DMS 273 (cell line): ENCODE measurements around the gene DPP6.

Source experiments
- DNase-seq: peaks from one replicate; lab custom pipeline; 2025; ENCODE audit not compliant: unreplicated experiment; lab: John Stamatoyannopoulos, UW

Gene DPP6

GRCh38 chr7:154581251-154581890, 529.2 kb downstream of the DPP6 start:
- no peak for DNase-seq

GRCh38 chr7:154583454-154583853, 531.3 kb downstream of the DPP6 start:
- DNase-seq: no peak

GRCh38 chr7:154584352-154585252, 532.4 kb downstream of the DPP6 start:
- no peak for DNase-seq

DNA sequence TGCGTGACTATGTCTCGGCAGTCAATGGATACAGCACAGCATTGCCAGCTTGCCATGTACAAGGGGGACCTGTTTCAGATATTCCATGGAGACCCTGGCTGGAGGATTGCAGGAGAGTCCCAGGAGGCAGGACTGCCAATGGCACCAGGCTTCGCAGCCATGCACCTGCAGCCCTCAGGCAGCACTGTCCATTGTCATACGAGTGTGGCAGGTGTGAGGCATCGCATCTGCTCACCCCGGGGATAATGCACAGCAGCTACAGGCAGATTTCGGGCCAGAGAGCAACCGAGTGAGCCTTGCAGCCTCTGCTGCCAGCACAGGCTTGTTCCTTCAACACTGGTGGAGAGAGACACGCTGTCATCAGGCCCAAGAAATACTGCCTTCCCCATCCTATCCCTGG, 535.6 kb downstream of the DPP6 start:
- DNase-seq: no peak

DNA sequence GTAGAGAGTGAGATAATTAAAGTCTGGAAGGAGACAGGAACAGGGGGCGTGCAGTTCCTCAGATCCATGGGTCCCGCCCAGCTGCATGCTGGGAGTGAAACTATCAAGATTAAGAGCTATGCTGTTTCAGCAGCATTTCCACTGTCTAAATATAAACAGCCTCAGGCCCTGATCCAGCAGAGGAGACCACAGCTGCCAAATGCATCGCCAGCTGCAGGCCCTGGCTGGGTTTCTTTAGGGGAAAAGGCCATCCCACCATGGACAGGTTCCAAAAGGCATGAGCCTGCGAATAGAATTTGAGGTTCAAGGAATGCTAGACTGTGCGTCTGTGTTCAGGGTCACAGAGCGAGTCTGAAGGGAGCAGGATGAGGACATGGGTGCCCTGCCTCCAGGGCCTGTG, 539.3 kb downstream of the DPP6 start:
- DNase-seq: no peak

DNA sequence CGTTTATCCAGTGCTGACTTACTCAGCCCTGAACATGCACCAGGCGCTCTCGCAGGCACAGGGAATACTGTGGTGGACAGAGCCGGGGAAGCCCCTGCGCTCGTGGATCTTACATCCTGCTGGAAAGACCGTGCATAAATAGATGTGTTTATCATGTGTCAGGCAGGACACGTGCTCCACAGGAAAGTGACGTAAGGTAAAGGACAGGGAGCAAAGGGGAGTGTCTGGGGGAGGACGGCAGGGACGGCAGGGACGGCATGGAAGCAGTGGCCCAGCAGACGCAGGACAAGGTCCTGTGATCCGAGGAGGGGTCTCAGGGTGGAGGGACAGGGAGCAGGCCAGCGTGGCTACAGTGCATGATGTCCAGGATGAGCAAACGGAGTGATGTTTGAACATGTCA, 540.2 kb downstream of the DPP6 start:
- DNase-seq: no peak

DNA sequence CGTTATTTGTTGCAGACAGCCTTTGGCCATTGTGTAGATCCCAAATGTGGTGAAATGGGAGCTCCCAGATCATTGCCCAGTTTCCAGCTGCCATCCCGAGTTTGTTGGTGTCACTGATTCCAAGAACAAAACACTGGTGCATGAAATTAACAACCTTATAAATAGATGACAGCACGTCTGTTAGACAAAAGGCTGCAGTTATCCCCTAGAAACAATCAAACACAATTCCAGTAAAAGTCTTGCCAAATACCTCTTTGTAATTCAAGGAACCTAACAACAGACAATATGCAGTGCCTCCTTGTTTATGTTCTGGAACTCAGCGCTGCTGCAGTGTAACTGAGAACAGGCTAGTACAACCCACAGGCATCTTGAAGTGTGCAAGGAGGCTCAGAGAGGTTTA, 546.2 kb downstream of the DPP6 start:
- DNase-seq: no peak

DNA sequence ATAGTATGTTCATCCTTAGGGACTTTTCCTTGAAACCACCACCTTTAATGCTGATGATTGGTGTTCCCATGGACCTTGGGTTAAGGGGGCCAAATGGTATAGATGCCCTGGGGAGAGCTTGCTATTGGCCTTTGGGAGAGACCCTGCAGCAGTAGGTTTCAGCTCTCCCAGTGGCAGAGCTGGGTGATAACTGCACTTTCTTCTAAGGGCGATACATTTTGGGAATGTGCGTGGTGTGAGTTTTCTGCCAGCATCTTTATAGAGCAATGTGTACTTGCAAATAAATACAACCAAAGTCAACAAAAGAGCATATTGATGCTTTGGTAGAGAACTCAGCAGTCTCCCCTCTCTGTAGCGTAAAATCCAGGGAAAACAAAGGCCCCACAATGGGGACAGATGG, 546.7 kb downstream of the DPP6 start:
- DNase-seq: no peak

DNA sequence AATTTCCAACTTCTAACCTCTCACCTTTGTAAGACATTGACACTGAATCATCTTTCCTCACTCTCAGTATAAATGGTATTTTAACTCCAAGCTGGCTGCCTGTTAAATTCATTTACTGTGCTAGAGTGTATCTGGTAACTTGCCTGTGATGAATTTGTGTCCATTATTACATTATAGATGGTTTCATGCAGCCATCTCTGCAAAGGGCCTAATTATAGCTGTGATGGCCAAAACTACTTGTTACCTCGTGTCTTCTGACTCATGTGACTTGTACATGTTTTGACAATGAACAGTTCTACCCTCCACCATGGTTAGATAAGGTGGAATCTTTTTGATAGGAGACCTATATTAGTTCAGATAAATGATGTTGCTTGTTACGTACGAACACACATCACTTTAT, 558.7 kb downstream of the DPP6 start:
- DNase-seq: no peak

- DNase-seq: no peak
These were observed 561.6 kb downstream of the DPP6 start for GRCh38 chr7:154613811-154614210.

GRCh38 chr7:154620141-154620755, 568.0 kb downstream of the DPP6 start:
- DNase-seq: no peak

DNA sequence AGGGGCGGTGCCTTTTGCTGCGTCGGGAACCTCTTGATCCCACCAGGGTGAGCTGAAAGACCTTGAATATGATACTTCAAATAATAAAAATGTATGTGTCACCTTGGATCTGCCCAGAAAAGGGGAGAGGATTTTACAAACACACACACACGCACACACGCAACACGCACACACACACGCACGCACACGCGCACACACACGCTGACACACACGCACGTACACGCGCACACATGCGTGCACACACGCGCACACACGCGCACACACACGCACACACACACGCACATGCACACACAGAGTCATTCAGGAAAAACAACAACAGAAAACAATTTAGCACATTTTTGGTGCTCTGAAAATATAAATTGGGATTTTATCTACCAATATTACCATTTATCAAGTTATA, 571.2 kb downstream of the DPP6 start:
- DNase-seq: no peak

GRCh38 chr7:154627646-154628290, 575.6 kb downstream of the DPP6 start:
- DNase-seq: peak; percentile 37

- peak; percentile 25 for DNase-seq
These were observed 576.4 kb downstream of the DPP6 start for GRCh38 chr7:154628556-154628955.

- no peak for DNase-seq
These were observed 579.0 kb downstream of the DPP6 start for GRCh38 chr7:154631162-154631561.

DNA sequence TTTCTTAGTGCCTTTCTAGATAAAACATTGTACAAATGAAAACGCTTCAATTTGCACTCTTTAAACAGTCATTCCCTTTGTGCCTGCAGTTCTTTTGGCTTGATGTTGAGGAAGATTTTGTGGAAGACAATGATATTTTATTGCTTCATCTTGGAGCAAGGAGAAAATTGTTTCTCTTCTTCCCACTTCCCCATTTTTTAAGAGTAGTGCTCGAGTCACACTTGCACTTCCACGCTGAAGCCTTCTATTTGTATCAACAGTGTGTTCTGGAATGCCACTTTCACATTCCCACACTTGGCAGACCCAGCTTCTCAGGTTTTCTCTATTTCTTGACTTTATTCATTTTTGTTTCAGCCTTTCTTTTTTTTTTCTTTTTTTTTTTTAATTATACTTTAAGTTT, 581.4 kb downstream of the DPP6 start:
- no peak for DNase-seq

GRCh38 chr7:154638286-154638685, 586.1 kb downstream of the DPP6 start:
- no peak for DNase-seq

- DNase-seq: peak; percentile 47
These were observed 588.2 kb downstream of the DPP6 start for GRCh38 chr7:154640266-154640865.

DNA sequence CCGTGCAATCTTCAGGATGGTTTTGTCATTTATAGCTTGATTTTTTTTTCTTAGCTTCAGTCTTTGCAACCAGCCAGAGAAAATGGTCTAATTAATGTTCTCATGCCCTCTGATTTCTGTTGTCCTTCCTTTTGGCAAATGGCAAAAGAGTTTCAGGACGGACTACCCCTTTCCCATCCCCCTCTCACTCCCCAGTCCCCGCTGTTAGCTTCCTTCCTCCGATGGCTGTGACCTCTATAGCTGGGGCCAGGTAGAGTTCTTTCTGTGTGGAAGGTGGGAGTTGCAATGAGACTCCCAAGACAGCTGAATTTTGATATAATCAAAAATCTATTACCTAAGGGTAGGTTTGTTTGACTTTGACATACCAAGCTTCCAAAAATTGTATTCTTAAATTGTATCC, 588.7 kb downstream of the DPP6 start:
- no peak for DNase-seq

- no peak for DNase-seq
These were observed 592.2 kb downstream of the DPP6 start for GRCh38 chr7:154644366-154644765.
